Peyer's patch (tissue), 4 donors: ENCODE measurements around the gene MUC5B. TPM values are rescaled to one million over a fixed set of nuclear protein-coding genes. Genes with fewer than 3 reads are reported as not detected.
"Not testable (repeated sequence)": the region's sequence is repeated elsewhere in the genome, so short reads cannot be mapped to it uniquely, and the experiment has no call there.

Experiments used
- DNase-seq, 3 donors: peaks; one replicate each; pipeline ENCODE4 v3.0.0-alpha.2; 2017 to 2019
- H3K27ac ChIP-seq, 4 donors: fragments of 200-600 bp; sonication (generic); one replicate each; pipeline ENCODE4 v1.5.1; 2016 to 2019
- H3K27me3 ChIP-seq, 2 donors: fragments of 200-600 bp; sonication (generic); one replicate each; pipeline ENCODE4 v1.5.1; 2019
- H3K36me3 ChIP-seq, 3 donors: fragments of 200-600 bp; sonication (generic); one replicate each; pipeline ENCODE4 v1.5.1; 2016 to 2019
- H3K4me1 ChIP-seq, 4 donors: fragments of 200-600 bp; sonication (generic); one replicate each; pipeline ENCODE4 v1.5.1; 2016 to 2019
- H3K4me3 ChIP-seq, 4 donors: fragments of 200-600 bp; sonication (generic); 1 replicate in 3 of 4; 2 replicates in 1 of 4; pipeline ENCODE4 v1.5.1; 2016 to 2019; ENCODE audit warnings: mild to moderate bottlenecking in 1 of 4
- H3K9me3 ChIP-seq, 4 donors: fragments of 200-600 bp; sonication (generic); one replicate each; pipeline ENCODE4 v1.5.1; 2016 to 2019; ENCODE audit warnings: mild to moderate bottlenecking in 1 of 4
- CTCF ChIP-seq, 6 experiments: fragments of 450-650 bp in 4 of 6; fragments of 200-600 bp in 2 of 6; sonication (generic) in 1 of 6; IDR thresholded peaks; one replicate each; pipeline ENCODE4 v1.5.1; 2017 to 2019; ENCODE audit warnings: antibody characterized with exemption in 6 of 6, mild to moderate bottlenecking in 3 of 6, moderate library complexity in 1 of 6
- POLR2A ChIP-seq, 2 donors: fragments of 450-650 bp; IDR thresholded peaks; one replicate each; pipeline ENCODE4 v1.5.1; 2017; ENCODE audit warnings: antibody characterized with exemption in 2 of 2, mild to moderate bottlenecking in 2 of 2, moderate library complexity in 2 of 2
- total RNA-seq, 4 donors: library from RNA; depleted of rRNA; stranded (reverse); fragments of >200 nt; gene quantifications; one replicate each; pipeline ENCODE4 v1.1.0, GENCODE V29; 2016

MUC5B gene
- total RNA-seq, 4 donors from 2014 or later, result 0.18 to 25.6 (median 10.5) TPM

- no peak for DNase-seq
- H3K27ac ChIP-seq, result no peak overlapping the region
- no peaks in the 10 kb centered on the region for H3K9me3 ChIP-seq
- no peak for TF ChIP-seq POLR2A (IDR thresholded peaks at IDR 0.05)
- no peak for TF ChIP-seq CTCF (IDR thresholded peaks at IDR 0.05)
- no peaks in the 10 kb centered on the region for H3K27me3 ChIP-seq
- no peaks in the 10 kb centered on the region for H3K4me1 ChIP-seq
- H3K36me3 ChIP-seq, result no peaks in the 10 kb centered on the region
- no peak overlapping the region for H3K4me3 ChIP-seq
Observed at GRCh38 chr11:1179641-1180040, 43.2 kb upstream of the MUC5B start.

GRCh38 chr11:1180171-1180570, 42.7 kb upstream of the MUC5B start:
- H3K4me1 ChIP-seq, result no peaks in the 10 kb centered on the region
- TF ChIP-seq CTCF (IDR thresholded peaks at IDR 0.05), result no peak
- DNase-seq, result no peak
- no peaks in the 10 kb centered on the region for H3K9me3 ChIP-seq
- no peak overlapping the region for H3K27ac ChIP-seq
- no peak overlapping the region for H3K4me3 ChIP-seq
- no peaks in the 10 kb centered on the region for H3K36me3 ChIP-seq
- no peaks in the 10 kb centered on the region for H3K27me3 ChIP-seq

- Histone ChIP-seq H3K4me1 (no peaks in the 10 kb centered on the region), H3K27me3 (no peaks in the 10 kb centered on the region), H3K27ac (no peak overlapping the region), H3K9me3 (no peaks in the 10 kb centered on the region), H3K4me3 (no peak overlapping the region), H3K36me3 (no peaks in the 10 kb centered on the region)
- DNase-seq, result no peak
- TF ChIP-seq CTCF (IDR thresholded peaks at IDR 0.05), result no peak
- TF ChIP-seq POLR2A (IDR thresholded peaks at IDR 0.05), result no peak
Observed at GRCh38 chr11:1180947-1181391, 41.9 kb upstream of the MUC5B start.

GRCh38 chr11:1181420-1181819, 41.4 kb upstream of the MUC5B start:
- no peak for DNase-seq
- Histone ChIP-seq H3K27ac (no peak overlapping the region), H3K4me3 (no peak overlapping the region), H3K36me3 (no peaks in the 10 kb centered on the region), H3K9me3 (no peaks in the 10 kb centered on the region), H3K4me1 (no peaks in the 10 kb centered on the region), H3K27me3 (no peaks in the 10 kb centered on the region)
- TF ChIP-seq POLR2A (IDR thresholded peaks at IDR 0.05) (no peak), CTCF (IDR thresholded peaks at IDR 0.05) (no peak)

GRCh38 chr11:1181853-1182535, 40.9 kb upstream of the MUC5B start:
- Histone ChIP-seq H3K4me1 (no peaks in the 10 kb centered on the region), H3K4me3 (no peak overlapping the region), H3K27me3 (no peaks in the 10 kb centered on the region), H3K27ac (no peak overlapping the region), H3K36me3 (no peaks in the 10 kb centered on the region), H3K9me3 (no peaks in the 10 kb centered on the region)
- TF ChIP-seq CTCF (IDR thresholded peaks at IDR 0.05), result no peak
- no peak for TF ChIP-seq POLR2A (IDR thresholded peaks at IDR 0.05)
- DNase-seq, result no peak

GRCh38 chr11:1184139-1184538, 38.7 kb upstream of the MUC5B start:
- not testable (repeated sequence) for H3K36me3 ChIP-seq, H3K27me3 ChIP-seq, DNase-seq, H3K27ac ChIP-seq, H3K9me3 ChIP-seq, H3K4me3 ChIP-seq, H3K4me1 ChIP-seq

- H3K27me3 ChIP-seq, H3K4me3 ChIP-seq, H3K9me3 ChIP-seq, DNase-seq, H3K27ac ChIP-seq, H3K36me3 ChIP-seq, H3K4me1 ChIP-seq: not testable (repeated sequence)
Observed at GRCh38 chr11:1188451-1189130, 34.3 kb upstream of the MUC5B start.

GRCh38 chr11:1189816-1190215, 33.0 kb upstream of the MUC5B start:
- not testable (repeated sequence) for H3K9me3 ChIP-seq, H3K4me1 ChIP-seq, H3K36me3 ChIP-seq, H3K27me3 ChIP-seq, H3K4me3 ChIP-seq, H3K27ac ChIP-seq
- DNase-seq, result peak in 1 of 3 donors; percentile 10

GRCh38 chr11:1191786-1192470, 30.9 kb upstream of the MUC5B start:
- H3K27ac ChIP-seq, H3K27me3 ChIP-seq, H3K4me3 ChIP-seq, H3K4me1 ChIP-seq, H3K9me3 ChIP-seq, H3K36me3 ChIP-seq: not testable (repeated sequence)
- DNase-seq, result peak in 2 of 3 donors; percentile 20 to 40
